ENCODE data around the gene CLDN6. TPM values are rescaled to one million over a fixed set of nuclear protein-coding genes. Genes with fewer than 3 reads are reported as not detected.
"Not testable (repeated sequence)": the region's sequence is repeated elsewhere in the genome, so short reads cannot be mapped to it uniquely, and the experiment has no call there.

The CLDN6 gene
- total and polyA plus RNA-seq, 7 donors, result 0.05 to 5.5 (median 0.45) TPM; not detected in 4

DNA sequence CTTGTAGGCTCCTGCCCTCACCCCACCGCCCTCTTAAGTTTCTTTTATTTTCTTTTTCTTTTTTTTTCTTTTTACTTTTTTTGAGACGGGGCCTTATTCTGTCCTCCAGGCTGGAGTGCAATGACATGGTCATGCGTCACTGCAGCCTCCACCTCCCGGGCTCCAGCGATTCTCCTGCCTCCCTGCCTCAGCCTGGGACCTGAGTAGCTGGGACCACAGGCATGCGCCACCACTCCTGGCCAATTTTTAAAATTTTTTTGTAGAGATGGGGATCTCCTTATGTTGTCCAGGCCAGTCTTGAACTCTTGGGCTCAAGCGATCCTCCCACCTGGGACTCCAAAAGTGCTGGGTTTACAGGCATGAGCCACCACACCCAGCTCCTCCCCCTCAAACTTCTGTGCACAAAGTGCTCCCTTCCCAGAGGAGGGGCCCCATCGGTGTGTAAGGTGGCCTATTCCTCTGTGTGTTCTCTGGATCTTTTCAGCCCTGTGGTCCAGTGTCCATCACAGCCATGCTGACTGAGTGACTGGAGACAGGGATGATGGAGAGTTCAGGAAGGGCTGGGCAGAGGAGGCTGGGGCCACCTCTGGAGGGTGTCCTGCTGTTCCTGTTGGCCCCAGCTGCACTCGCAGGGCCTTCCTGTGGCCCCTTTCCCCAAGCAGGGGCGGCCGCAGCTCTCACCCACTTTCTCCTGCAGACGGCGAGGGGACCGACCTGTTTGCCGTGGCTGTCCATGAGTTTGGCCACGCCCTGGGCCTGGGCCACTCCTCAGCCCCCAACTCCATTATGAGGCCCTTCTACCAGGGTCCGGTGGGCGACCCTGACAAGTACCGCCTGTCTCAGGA is 38.6 kb upstream of the CLDN6 start:
- Histone ChIP-seq H3K9me3 (no peaks in the 10 kb centered on the region), H3K4me1 (peaks cover 28% of the 10 kb centered on the region), H3K36me3 (ENCODE audit: insufficient read depth in 1 of 2, low read depth in 1 of 2) (no peaks in the 10 kb centered on the region), H3K4me3 (no peak overlapping the region), H3K27ac (no peak overlapping the region), H3K27me3 (ENCODE audit: insufficient read depth in 3 of 3, low read length in 2 of 3) (no peaks in the 10 kb centered on the region)
- intact Hi-C loops (cut with DNase I), result loop anchor here (5.0 kb wide), 2 partner anchors 71 to 111 kb away; no protein-coding TSS in a partner anchor
- 82 to 89% (median 83%) methylated on average over 15 to 19 of the region's 19 CpGs for WGBS, 3 donors
- DNase-seq, result no peak
- no peak for ATAC-seq
- TF ChIP-seq CTCF (IDR thresholded peaks at IDR 0.05), result no peak

DNA sequence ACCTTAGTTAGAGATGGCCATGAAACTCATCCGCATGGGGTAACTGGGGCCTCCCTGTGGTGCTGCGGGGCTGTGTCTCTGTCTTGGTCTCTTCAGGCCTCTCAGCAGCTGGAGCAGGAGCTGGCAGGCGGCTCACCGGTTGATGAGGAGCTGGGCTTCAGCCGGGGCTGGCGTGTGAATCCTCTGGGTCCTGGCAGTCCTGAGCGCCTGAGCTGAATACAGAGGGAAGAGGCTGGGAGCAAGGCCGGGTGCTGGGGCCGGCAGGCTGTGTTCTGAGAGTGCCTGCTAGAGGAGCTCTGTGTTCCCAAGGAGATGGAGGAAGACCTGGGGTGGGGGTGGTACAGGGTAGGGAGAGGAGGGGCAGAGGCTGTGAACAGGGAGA is 37.7 kb upstream of the CLDN6 start:
- intact Hi-C loops (cut with DNase I), result loop anchor here (5.0 kb wide), 2 partner anchors 72 to 112 kb away; no protein-coding TSS in a partner anchor
- not testable (repeated sequence) for H3K27ac ChIP-seq; H3K27me3 ChIP-seq (ENCODE audit: insufficient read depth in 3 of 3, low read length in 2 of 3); H3K4me3 ChIP-seq; ATAC-seq; DNase-seq; H3K36me3 ChIP-seq (ENCODE audit: insufficient read depth in 1 of 2, low read depth in 1 of 2); H3K9me3 ChIP-seq
- WGBS, 3 donors, result 44 to 59% (median 46%) methylated on average over 9 of the region's 9 CpGs
- H3K4me1 ChIP-seq, result peaks cover 20% of the 10 kb centered on the region

DNA sequence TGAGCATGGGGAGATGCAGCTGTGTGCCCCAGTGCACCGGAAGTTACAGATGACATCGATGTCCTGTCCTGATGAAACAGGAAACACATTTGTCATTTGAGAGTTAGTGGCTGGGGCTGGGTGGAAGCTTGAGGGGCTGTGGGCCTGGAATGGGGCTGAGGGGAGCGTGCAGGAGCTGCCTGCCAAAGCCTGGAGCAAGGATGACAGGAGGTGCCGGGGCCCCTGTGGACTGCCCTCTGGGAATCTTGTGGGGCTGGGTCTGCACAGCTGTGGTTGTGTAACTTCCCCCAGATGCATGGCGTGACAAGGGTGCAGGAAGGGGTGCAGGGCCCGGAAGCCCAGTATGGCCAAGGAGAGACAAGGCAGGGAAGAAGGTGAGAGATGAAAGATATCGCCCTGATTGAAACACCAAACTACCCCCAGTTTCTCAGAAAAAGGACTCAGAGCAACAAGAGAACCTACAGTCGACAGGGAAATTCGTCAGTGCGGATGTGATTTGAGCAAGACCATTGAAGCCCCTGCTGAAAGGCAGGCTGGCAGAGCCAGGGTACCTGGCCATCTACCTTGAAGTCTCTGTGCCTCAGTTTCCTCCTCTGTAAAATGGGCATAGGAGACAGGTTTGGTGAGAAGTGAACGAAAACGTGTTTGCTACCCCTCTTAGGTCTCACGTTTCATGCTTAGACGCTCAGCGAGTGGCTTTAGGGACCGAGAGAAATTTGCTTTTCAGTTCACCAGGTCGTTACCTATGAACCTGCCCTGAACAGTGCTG is 37.2 kb upstream of the CLDN6 start:
- peak in 1 of 2 donors; percentile 7 for DNase-seq
- ATAC-seq, result no peak
- intact Hi-C loops (cut with DNase I), result loop anchor here (5.0 kb wide), 2 partner anchors 72 to 112 kb away; no protein-coding TSS in a partner anchor

DNA sequence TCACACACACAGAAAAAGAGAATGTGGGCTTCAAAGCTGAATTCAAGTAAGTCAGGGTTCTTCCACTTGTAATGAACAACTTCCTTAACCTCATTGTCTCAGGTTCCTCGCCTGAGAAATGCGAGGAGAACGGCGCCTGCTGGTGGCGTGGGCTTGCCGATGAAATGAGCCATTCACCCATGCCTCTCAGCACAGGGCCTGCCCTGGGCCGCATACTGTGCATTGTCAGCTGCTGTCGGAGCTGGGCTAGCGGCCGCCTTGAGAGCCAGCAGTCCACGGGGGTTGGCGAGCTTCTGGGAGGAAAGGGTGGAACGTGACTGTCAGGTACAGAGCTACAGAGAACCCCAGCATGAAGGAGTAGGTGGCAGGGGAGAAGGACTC is 35.3 kb upstream of the CLDN6 start:
- H3K27ac ChIP-seq; intact Hi-C loops (cut with DNase I): not testable (repeated sequence)

More for the DNA sequence above, 37.2 kb upstream of the CLDN6 start:
- Histone ChIP-seq H3K9me3 (no peaks in the 10 kb centered on the region), H3K4me3 (no peak overlapping the region), H3K27ac (no peak overlapping the region), H3K4me1 (peaks cover 14% of the 10 kb centered on the region), H3K36me3 (ENCODE audit: insufficient read depth in 1 of 2, low read depth in 1 of 2) (no peaks in the 10 kb centered on the region), H3K27me3 (ENCODE audit: insufficient read depth in 3 of 3, low read length in 2 of 3) (no peaks in the 10 kb centered on the region)
- TF ChIP-seq CTCF (IDR thresholded peaks at IDR 0.05), result no peak
- WGBS, 3 donors, result 78 to 81% (median 79%) methylated on average over 17 of the region's 17 CpGs

GRCh38 chr16:3052571-3053329 is 34.8 kb upstream of the CLDN6 start:
- H3K27me3 ChIP-seq (ENCODE audit: insufficient read depth in 3 of 3, low read length in 2 of 3), result peaks cover 0 to 18% (median 0%) of the 10 kb centered on the region in 3 donors
- peak in 2 of 4 donors; percentile 14 to 33 for ATAC-seq
- H3K4me1 ChIP-seq; H3K4me3 ChIP-seq; DNase-seq; intact Hi-C loops (cut with DNase I); H3K36me3 ChIP-seq (ENCODE audit: insufficient read depth in 1 of 2, low read depth in 1 of 2); H3K9me3 ChIP-seq; H3K27ac ChIP-seq: not testable (repeated sequence)
- 78 to 84% (median 78%) methylated on average over 9 to 11 of the region's 12 CpGs for WGBS, 3 donors

More for the DNA sequence above, 35.3 kb upstream of the CLDN6 start:
- H3K9me3 ChIP-seq; H3K4me3 ChIP-seq; DNase-seq; H3K4me1 ChIP-seq; H3K36me3 ChIP-seq (ENCODE audit: insufficient read depth in 1 of 2, low read depth in 1 of 2); ATAC-seq: not testable (repeated sequence)
- peaks cover 0 to 13% (median 0%) of the 10 kb centered on the region in 3 donors for H3K27me3 ChIP-seq (ENCODE audit: insufficient read depth in 3 of 3, low read length in 2 of 3)
- 86 to 92% (median 88%) methylated on average over 8 to 13 of the region's 13 CpGs for WGBS, 3 donors

Measured in psoas muscle (tissue), 8 donors.